ENCODE measurements around the gene RNF4.
"Not testable (repeated sequence)": the region's sequence is repeated elsewhere in the genome, so short reads cannot be mapped to it uniquely, and the experiment has no call there.

RNF4 gene

GRCh38 chr4:2516635-2517034, 47.7 kb downstream of the RNF4 start:
- DNase-seq (ENCODE audit: extremely low read depth in 1 of 2, low read depth in 1 of 2), result no peak

GRCh38 chr4:2526559-2526958, 57.7 kb downstream of the RNF4 start:
- DNase-seq (ENCODE audit: extremely low read depth in 1 of 2, low read depth in 1 of 2), result no peak

- DNase-seq (ENCODE audit: extremely low read depth in 1 of 2, low read depth in 1 of 2), result no peak
Observed at GRCh38 chr4:2534904-2535375, 66.0 kb downstream of the RNF4 start.

- peak; percentile 31 to 37 for DNase-seq (ENCODE audit: extremely low read depth in 1 of 2, low read depth in 1 of 2)
Observed at GRCh38 chr4:2535376-2536192, 66.7 kb downstream of the RNF4 start.

GRCh38 chr4:2536193-2537010, 67.5 kb downstream of the RNF4 start, which contains the start of gene FAM193A:
TSS of gene FAM193A (plus strand) at chr4:2536647. CDS start at chr4:2536916, 269 bp downstream.
- peak; percentile 99 to 100 for DNase-seq (ENCODE audit: extremely low read depth in 1 of 2, low read depth in 1 of 2)

- DNase-seq (ENCODE audit: extremely low read depth in 1 of 2, low read depth in 1 of 2), result peak; percentile 23 to 28
Observed at GRCh38 chr4:2537011-2537830, 68.3 kb downstream of the RNF4 start.

- DNase-seq (ENCODE audit: extremely low read depth in 1 of 2, low read depth in 1 of 2), result not testable (repeated sequence)
Observed at GRCh38 chr4:2543580-2544191, 74.8 kb downstream of the RNF4 start.

GRCh38 chr4:2545321-2546013, 76.6 kb downstream of the RNF4 start:
- no peak for DNase-seq (ENCODE audit: extremely low read depth in 1 of 2, low read depth in 1 of 2)

- no peak for DNase-seq (ENCODE audit: extremely low read depth in 1 of 2, low read depth in 1 of 2)
Observed at GRCh38 chr4:2546286-2546823, 77.4 kb downstream of the RNF4 start.

- not testable (repeated sequence) for DNase-seq (ENCODE audit: extremely low read depth in 1 of 2, low read depth in 1 of 2)
Observed at GRCh38 chr4:2546961-2547691, 78.2 kb downstream of the RNF4 start.

- no peak for DNase-seq (ENCODE audit: extremely low read depth in 1 of 2, low read depth in 1 of 2)
Observed at GRCh38 chr4:2551118-2551517, 82.2 kb downstream of the RNF4 start.

GRCh38 chr4:2552806-2553205, 83.9 kb downstream of the RNF4 start:
- DNase-seq (ENCODE audit: extremely low read depth in 1 of 2, low read depth in 1 of 2), result no peak

GRCh38 chr4:2558301-2558700, 89.4 kb downstream of the RNF4 start:
- DNase-seq (ENCODE audit: extremely low read depth in 1 of 2, low read depth in 1 of 2), result no peak

GRCh38 chr4:2560167-2560566, 91.3 kb downstream of the RNF4 start:
- DNase-seq (ENCODE audit: extremely low read depth in 1 of 2, low read depth in 1 of 2), result no peak
